Activated CD8-positive, alpha-beta T cell treated with anti-CD3 and anti-CD28 coated beads, Interleukin-2, amount 10 ng/mL, durations not matched to agents 7 days and 5 days (primary cell): Measurements from ENCODE around the gene WWC1. TPM values are rescaled to one million over a fixed set of nuclear protein-coding genes. Genes with fewer than 3 reads are reported as not detected.
"Not testable (repeated sequence)": the region's sequence is repeated elsewhere in the genome, so short reads cannot be mapped to it uniquely, and the experiment has no call there.

ENCODE experiments used
- ATAC-seq: fragments of 150-1000 bp; cut with Tn5 transposase; one replicate; pipeline ENCODE4 v1.10.0; 2021; ENCODE audit warnings: moderate library complexity
- CTCF ChIA-PET: fragments of 350-600 bp; sonication (Branson Sonifier 250); formaldehyde crosslinking; loops from one replicate; lab custom pipeline; 2021; ENCODE audit warnings: antibody characterized with exemption; lab: Charles Lee
- POLR2A ChIA-PET: fragments of 350-600 bp; sonication (Branson Sonifier 250); formaldehyde crosslinking; loops from one replicate; lab custom pipeline; 2021; ENCODE audit warnings: antibody characterized with exemption; lab: Charles Lee
- DNase-seq: peaks from one replicate; pipeline ENCODE4 v3.0.0-alpha.2; 2020
- H3K27ac Mint-ChIP-seq: one replicate; pipeline ENCODE4 v1.8.0; 2021; ENCODE audit warnings: mild to moderate bottlenecking, mixed read lengths
- H3K27me3 Mint-ChIP-seq: one replicate; pipeline ENCODE4 v1.8.0; 2021; ENCODE audit warnings: low read depth, mixed read lengths
- H3K36me3 Mint-ChIP-seq: one replicate; pipeline ENCODE4 v1.8.0; 2021; ENCODE audit warnings: low read depth, mixed read lengths
- H3K4me1 Mint-ChIP-seq: one replicate; pipeline ENCODE4 v1.8.0; 2021; ENCODE audit warnings: low read depth, mixed read lengths
- H3K4me3 Mint-ChIP-seq: one replicate; pipeline ENCODE4 v1.8.0; 2021; ENCODE audit warnings: mild to moderate bottlenecking, mixed read lengths
- H3K9me3 Mint-ChIP-seq: one replicate; pipeline ENCODE4 v1.8.0; 2022; ENCODE audit warnings: mixed read lengths; ENCODE audit not compliant: insufficient read depth
- total RNA-seq, 2 experiments: library from RNA; stranded (reverse); gene quantifications; one replicate each; pipeline ENCODE4 v1.2.3, GENCODE V29; 2021

WWC1 gene
- total RNA-seq, 2 experiments from 2014 or later: not detected

- Mint-ChIP-seq H3K4me3 (no peak overlapping the region), H3K36me3 (no peaks in the 10 kb centered on the region), H3K27me3 (peaks cover 17% of the 10 kb centered on the region), H3K27ac (no peak overlapping the region), H3K9me3 (no peaks in the 10 kb centered on the region), H3K4me1 (no peaks in the 10 kb centered on the region)
- POLR2A ChIA-PET: no interaction called here
- CTCF ChIA-PET: no interaction called here
- DNase-seq (no peak), ATAC-seq (no peak)
These were observed 36.0 kb downstream of the WWC1 start for GRCh38 chr5:168327451-168327850.

DNA sequence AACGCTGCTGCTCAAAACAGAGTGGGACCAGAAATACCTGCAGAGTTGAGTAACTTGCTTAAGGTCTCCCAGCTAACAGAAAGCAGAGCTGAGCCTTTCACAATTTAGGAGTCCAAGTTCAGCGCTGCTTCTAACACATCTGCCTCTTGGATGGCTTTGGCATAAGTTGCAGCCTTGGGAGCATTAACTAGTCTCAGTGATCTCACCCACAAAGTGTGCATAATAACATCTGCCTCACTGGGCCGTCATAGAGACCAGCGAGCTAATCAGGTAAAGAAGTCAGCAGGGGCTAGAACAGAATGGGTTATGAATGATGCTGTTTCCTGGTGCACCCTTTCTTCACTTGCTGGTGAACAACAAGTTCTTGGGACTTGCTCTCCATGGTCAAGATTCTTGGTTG, 36.5 kb downstream of the WWC1 start:
- H3K27me3 Mint-ChIP-seq: peaks cover 17% of the 10 kb centered on the region
- no peaks in the 10 kb centered on the region for H3K9me3 Mint-ChIP-seq
- ATAC-seq (no peak), DNase-seq (no peak)
- no peaks in the 10 kb centered on the region for H3K4me1 Mint-ChIP-seq
- no peak overlapping the region for H3K27ac Mint-ChIP-seq
- H3K36me3 Mint-ChIP-seq: no peaks in the 10 kb centered on the region
- ChIA-PET CTCF (no interaction called here), POLR2A (no interaction called here)
- no peak overlapping the region for H3K4me3 Mint-ChIP-seq

DNA sequence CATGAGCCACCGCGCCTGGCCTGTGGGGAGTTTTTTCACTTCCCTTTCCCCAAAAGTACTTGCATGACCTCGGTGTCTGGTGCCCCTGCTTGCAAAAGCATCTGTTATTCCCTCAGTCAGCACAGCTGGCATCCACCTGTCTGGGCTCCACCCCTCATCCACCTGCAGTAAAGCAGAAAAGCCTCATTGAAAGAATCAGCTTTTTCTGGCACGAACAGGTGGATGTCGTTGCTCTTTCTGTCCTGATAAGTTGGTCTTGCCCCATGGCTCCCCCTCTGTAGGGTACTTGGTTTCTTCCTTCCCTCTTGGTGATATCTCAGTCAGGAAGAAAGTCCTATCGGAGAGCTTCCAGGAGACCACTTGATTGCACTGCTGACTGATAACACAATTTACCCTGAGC, 37.4 kb downstream of the WWC1 start:
- no peaks in the 10 kb centered on the region for H3K4me1 Mint-ChIP-seq
- no peaks in the 10 kb centered on the region for H3K9me3 Mint-ChIP-seq
- ATAC-seq (no peak), DNase-seq (no peak)
- POLR2A ChIA-PET: no interaction called here
- CTCF ChIA-PET: no interaction called here
- no peaks in the 10 kb centered on the region for H3K36me3 Mint-ChIP-seq
- H3K27me3 Mint-ChIP-seq: peaks cover 17% of the 10 kb centered on the region
- H3K4me3 Mint-ChIP-seq: no peak overlapping the region
- no peak overlapping the region for H3K27ac Mint-ChIP-seq

DNA sequence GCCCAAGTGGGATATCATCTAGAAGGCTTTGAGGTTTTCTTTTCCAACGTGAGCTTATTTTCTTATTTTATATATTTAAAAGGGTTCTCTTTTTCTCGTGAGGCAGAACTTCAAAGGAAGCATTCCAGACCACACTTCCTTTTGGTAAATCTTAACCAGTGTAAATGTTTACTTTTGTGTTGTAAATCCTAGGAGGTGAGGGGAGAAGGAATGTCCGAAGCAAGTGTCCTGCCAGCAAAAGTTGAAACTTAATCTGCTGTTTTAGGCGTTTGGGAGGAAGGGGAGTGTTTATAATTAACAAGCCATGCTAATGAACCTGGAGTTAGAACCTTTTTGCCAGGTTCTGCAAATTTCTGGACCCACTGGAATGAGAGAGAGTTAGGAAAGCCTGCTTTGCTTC, 37.9 kb downstream of the WWC1 start:
- ATAC-seq (no peak), DNase-seq (no peak)
- H3K4me3 Mint-ChIP-seq: no peak overlapping the region
- POLR2A ChIA-PET: no interaction called here
- H3K4me1 Mint-ChIP-seq: no peaks in the 10 kb centered on the region
- H3K27ac Mint-ChIP-seq: no peak overlapping the region
- CTCF ChIA-PET: no interaction called here
- H3K27me3 Mint-ChIP-seq: peaks cover 18% of the 10 kb centered on the region
- H3K36me3 Mint-ChIP-seq: no peaks in the 10 kb centered on the region
- H3K9me3 Mint-ChIP-seq: no peaks in the 10 kb centered on the region

GRCh38 chr5:168332042-168332441, 40.6 kb downstream of the WWC1 start:
- no peaks in the 10 kb centered on the region for H3K36me3 Mint-ChIP-seq
- DNase-seq (no peak), ATAC-seq (no peak)
- CTCF ChIA-PET: no interaction called here
- H3K27ac Mint-ChIP-seq: no peak overlapping the region
- no peaks in the 10 kb centered on the region for H3K9me3 Mint-ChIP-seq
- POLR2A ChIA-PET: no interaction called here
- H3K4me3 Mint-ChIP-seq: no peak overlapping the region
- no peaks in the 10 kb centered on the region for H3K4me1 Mint-ChIP-seq
- H3K27me3 Mint-ChIP-seq: peaks cover 18% of the 10 kb centered on the region

DNA sequence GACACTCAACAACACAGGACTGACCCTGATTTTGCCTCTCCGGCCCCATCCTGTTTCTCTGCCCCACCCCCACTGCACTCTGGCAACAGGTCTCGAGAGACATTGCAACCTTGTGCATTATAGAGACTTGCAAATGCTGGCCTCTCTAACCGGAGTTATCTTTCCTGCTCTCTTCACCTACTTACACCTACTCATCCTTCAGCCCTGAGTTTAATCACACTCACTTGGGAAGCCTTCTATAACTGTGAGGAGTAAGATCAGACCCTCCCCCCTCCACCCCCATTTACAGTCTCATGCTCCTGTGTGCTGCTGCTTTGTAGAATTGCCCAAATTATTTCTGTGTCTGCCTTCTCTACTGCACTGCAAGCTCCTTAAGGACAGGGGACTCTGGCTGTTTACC, 42.8 kb downstream of the WWC1 start:
- ChIA-PET POLR2A (no interaction called here), CTCF (no interaction called here)
- H3K4me1 Mint-ChIP-seq: no peaks in the 10 kb centered on the region
- H3K27ac Mint-ChIP-seq: no peak overlapping the region
- H3K4me3 Mint-ChIP-seq: no peak overlapping the region
- ATAC-seq (no peak), DNase-seq (no peak)
- no peaks in the 10 kb centered on the region for H3K36me3 Mint-ChIP-seq
- peaks cover 6% of the 10 kb centered on the region for H3K27me3 Mint-ChIP-seq
- H3K9me3 Mint-ChIP-seq: no peaks in the 10 kb centered on the region

DNA sequence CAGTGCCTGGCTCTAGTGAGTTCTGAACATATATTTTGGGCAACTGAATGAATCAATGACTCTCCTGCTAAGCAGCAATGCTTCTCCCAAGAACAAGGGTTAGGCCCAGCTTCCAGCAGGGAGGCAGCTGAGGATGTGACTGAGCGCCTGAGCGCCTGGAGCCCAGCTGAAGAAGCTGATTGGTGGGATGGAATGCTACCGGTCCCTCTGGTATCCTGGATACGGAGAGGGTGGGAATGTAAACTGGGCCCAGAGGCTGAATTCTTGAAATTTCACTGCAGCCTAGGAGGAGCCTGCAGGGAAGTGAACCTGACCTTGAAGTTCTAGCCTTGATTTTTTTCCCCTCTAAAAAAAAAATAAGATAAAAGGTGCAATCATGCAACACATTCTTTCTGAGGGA, 43.2 kb downstream of the WWC1 start:
- ChIA-PET POLR2A (no interaction called here), CTCF (no interaction called here)
- H3K9me3 Mint-ChIP-seq: no peaks in the 10 kb centered on the region
- no peak overlapping the region for H3K27ac Mint-ChIP-seq
- ATAC-seq (no peak), DNase-seq (no peak)
- H3K36me3 Mint-ChIP-seq: no peaks in the 10 kb centered on the region
- no peak overlapping the region for H3K4me3 Mint-ChIP-seq
- peaks cover 4% of the 10 kb centered on the region for H3K27me3 Mint-ChIP-seq
- H3K4me1 Mint-ChIP-seq: no peaks in the 10 kb centered on the region

DNA sequence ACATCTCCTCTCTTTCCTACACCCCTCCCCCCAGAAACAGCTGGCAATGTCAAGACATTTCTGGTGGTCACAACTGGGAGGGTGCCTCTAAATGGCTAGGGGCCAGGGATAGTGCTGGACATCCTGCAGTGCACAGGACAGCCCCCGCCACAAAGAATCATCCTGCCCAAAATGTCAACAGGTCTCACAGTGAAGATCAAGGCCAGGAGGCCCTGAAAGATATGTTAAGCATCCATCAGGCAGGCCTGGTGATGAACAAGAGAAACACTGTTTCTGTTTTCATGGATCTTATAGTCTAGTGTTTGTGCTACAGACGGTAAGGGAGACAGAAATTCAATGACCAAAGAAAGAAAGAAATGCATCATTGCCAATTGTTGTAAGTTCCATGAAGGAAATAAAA, 45.9 kb downstream of the WWC1 start:
- CTCF ChIA-PET: no interaction called here
- H3K27ac Mint-ChIP-seq: no peak overlapping the region
- H3K4me3 Mint-ChIP-seq: no peak overlapping the region
- DNase-seq (no peak), ATAC-seq (no peak)
- no peaks in the 10 kb centered on the region for H3K4me1 Mint-ChIP-seq
- POLR2A ChIA-PET: no interaction called here
- no peaks in the 10 kb centered on the region for H3K9me3 Mint-ChIP-seq
- H3K27me3 Mint-ChIP-seq: peaks cover 2% of the 10 kb centered on the region
- H3K36me3 Mint-ChIP-seq: no peaks in the 10 kb centered on the region

GRCh38 chr5:168339109-168339771, 47.8 kb downstream of the WWC1 start:
- CTCF ChIA-PET: no interaction called here
- DNase-seq: no peak
- no peak for ATAC-seq
- no peaks in the 10 kb centered on the region for H3K36me3 Mint-ChIP-seq
- H3K27ac Mint-ChIP-seq: no peak overlapping the region
- no peaks in the 10 kb centered on the region for H3K4me1 Mint-ChIP-seq
- H3K4me3 Mint-ChIP-seq: no peak overlapping the region
- H3K27me3 Mint-ChIP-seq: peaks cover 2% of the 10 kb centered on the region
- POLR2A ChIA-PET: no interaction called here
- H3K9me3 Mint-ChIP-seq: no peaks in the 10 kb centered on the region

DNA sequence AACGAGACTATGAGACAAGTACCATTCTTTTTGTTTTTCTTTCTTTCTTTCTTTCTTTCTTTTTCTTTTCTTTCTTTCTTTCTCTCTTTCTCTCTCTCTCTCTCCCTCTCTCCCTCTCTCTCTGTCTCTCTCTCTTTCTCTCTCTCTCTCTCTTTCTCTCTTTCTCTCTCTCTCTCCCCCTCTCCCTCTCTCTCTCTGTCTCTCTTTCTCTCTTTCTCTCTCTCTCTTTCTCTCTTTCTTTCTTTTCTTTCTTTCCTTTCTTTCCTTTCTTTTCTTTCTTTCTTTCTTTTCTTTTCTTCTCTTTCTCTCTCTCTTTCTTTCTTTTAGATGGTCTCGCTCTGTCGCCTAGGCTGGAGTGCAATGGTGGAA, 48.3 kb downstream of the WWC1 start:
- H3K27ac Mint-ChIP-seq, DNase-seq, H3K9me3 Mint-ChIP-seq, H3K4me1 Mint-ChIP-seq, ATAC-seq, H3K36me3 Mint-ChIP-seq, CTCF ChIA-PET, H3K27me3 Mint-ChIP-seq, H3K4me3 Mint-ChIP-seq: not testable (repeated sequence)
- POLR2A ChIA-PET: interaction anchor here (0.6 kb wide), 1 partner anchor 491 kb away, joined by 5 read pairs; no protein-coding TSS in a partner anchor

GRCh38 chr5:168340487-168340886, 49.0 kb downstream of the WWC1 start:
- Mint-ChIP-seq H3K4me1 (no peaks in the 10 kb centered on the region), H3K27ac (no peak overlapping the region), H3K36me3 (no peaks in the 10 kb centered on the region), H3K27me3 (peaks cover 2% of the 10 kb centered on the region), H3K9me3 (no peaks in the 10 kb centered on the region), H3K4me3 (no peak overlapping the region)
- ChIA-PET CTCF (no interaction called here), POLR2A (interaction anchor here (0.6 kb wide), 1 partner anchor 490 kb away, joined by 5 read pairs; no protein-coding TSS in a partner anchor)
- no peak for DNase-seq
- ATAC-seq: no peak

GRCh38 chr5:168341178-168341577, 49.7 kb downstream of the WWC1 start:
- Mint-ChIP-seq H3K4me3 (no peak overlapping the region), H3K4me1 (no peaks in the 10 kb centered on the region), H3K27me3 (peaks cover 4% of the 10 kb centered on the region), H3K9me3 (no peaks in the 10 kb centered on the region), H3K36me3 (no peaks in the 10 kb centered on the region), H3K27ac (no peak overlapping the region)
- ChIA-PET CTCF (no interaction called here), POLR2A (no interaction called here)
- ATAC-seq (no peak), DNase-seq (no peak)
